SK-N-SH (cell line): ENCODE measurements around the gene TFB2M. TPM values are rescaled to one million over a fixed set of nuclear protein-coding genes. Genes with fewer than 3 reads are reported as not detected.

Source experiments
- CTCF ChIA-PET: fragments of 300-600, 350-600 bp; formaldehyde crosslinking; extraction: SDS; loops from one replicate; lab custom pipeline; 2021; lab: Yijun Ruan, JAX
- POLR2A ChIA-PET: fragments of 350-600 bp; sonication (Branson Sonifier 250); formaldehyde crosslinking; extraction: SDS; loops from one replicate; lab custom pipeline; 2020; ENCODE audit warnings: antibody characterized with exemption, inconsistent platforms; lab: Yijun Ruan, JAX
- DNase-seq: peaks from one replicate; pipeline ENCODE4 v3.0.0; 2012
- H2AFZ ChIP-seq: fragments of 200-600 bp; sonication (generic); 2 replicates; pipeline ENCODE4 v1.8.1; 2016; ENCODE audit warnings: antibody characterized with exemption, mild to moderate bottlenecking, low read depth
- H3F3A ChIP-seq: fragments of 200-600 bp; sonication (generic); replicated peaks from 2 replicates; pipeline ENCODE3; 2016; ENCODE audit warnings: antibody characterized with exemption, mild to moderate bottlenecking; ENCODE audit not compliant: insufficient read depth
- H3K27ac ChIP-seq, 2 experiments: fragments of 200-500 bp in 1 of 2; fragments of 200-600 bp in 1 of 2; sonication (Bioruptor generic) in 1 of 2; sonication (generic), shearing (Covaris generic) in 1 of 2; 2 replicates each; pipeline versions ENCODE4 v1.5.1 to v1.6.1; 2014 to 2016; ENCODE audit warnings: low read depth in 2 of 2, inconsistent platforms in 1 of 2, low read length in 1 of 2, mild to moderate bottlenecking in 1 of 2, mixed read lengths in 1 of 2
- H3K27me3 ChIP-seq: fragments of 200-600 bp; sonication (generic), shearing (Covaris generic); 2 replicates; pipeline ENCODE4 v1.6.1; 2016; ENCODE audit warnings: mixed run types; ENCODE audit not compliant: insufficient read depth
- H3K36me3 ChIP-seq, 2 experiments: fragments of 200-500 bp in 1 of 2; fragments of 200-600 bp in 1 of 2; sonication (Bioruptor generic) in 1 of 2; sonication (generic) in 1 of 2; replicated peaks in 1 of 2; 2 replicates each; pipeline versions ENCODE3 to v1.5.1; 2014 to 2016; ENCODE audit warnings: low read length in 1 of 2, mild to moderate bottlenecking in 1 of 2; ENCODE audit not compliant: insufficient read depth in 2 of 2, control insufficient read depth in 1 of 2
- H3K4me1 ChIP-seq, 2 experiments: fragments of 200-500 bp in 1 of 2; fragments of 200-600 bp in 1 of 2; sonication (Bioruptor generic) in 1 of 2; sonication (generic), shearing (Covaris generic) in 1 of 2; 2 replicates each; pipeline versions ENCODE4 v1.5.1 to v1.6.1; 2014 to 2016; ENCODE audit warnings: low read depth in 1 of 2, low read length in 1 of 2, mixed run types in 1 of 2; ENCODE audit not compliant: insufficient read depth in 2 of 2, control insufficient read depth in 1 of 2
- H3K4me2 ChIP-seq: fragments of 200-600 bp; sonication (generic), shearing (Covaris generic); 2 replicates; pipeline ENCODE4 v1.6.1; 2017; ENCODE audit warnings: mixed run types
- H3K4me3 ChIP-seq, 2 experiments: fragments of 200-500 bp in 1 of 2; fragments of 200-600 bp in 1 of 2; sonication (Bioruptor generic) in 1 of 2; sonication (generic), shearing (Covaris generic) in 1 of 2; 2 replicates each; pipeline versions ENCODE4 v1.5.1 to v1.8.1; 2014 to 2016; ENCODE audit warnings: low read depth in 2 of 2, inconsistent platforms in 1 of 2, low read length in 1 of 2, mild to moderate bottlenecking in 1 of 2, mixed read lengths in 1 of 2, moderate library complexity in 1 of 2
- H3K79me2 ChIP-seq: fragments of 200-600 bp; sonication (generic); 2 replicates; pipeline ENCODE4 v1.8.1; 2017; ENCODE audit warnings: mild to moderate bottlenecking; ENCODE audit not compliant: insufficient read depth
- H3K9ac ChIP-seq: fragments of 200-600 bp; sonication (generic); 2 replicates; pipeline ENCODE4 v1.6.1; 2017; ENCODE audit warnings: mixed run types
- H3K9me2 ChIP-seq: fragments of 200-600 bp; sonication (generic); 2 replicates; pipeline ENCODE4 v1.6.1; 2017; ENCODE audit warnings: mixed run types
- H3K9me3 ChIP-seq: fragments of 200-600 bp; sonication (generic); 2 replicates; pipeline ENCODE4 v1.6.1; 2017; ENCODE audit warnings: mixed run types, mild to moderate bottlenecking, moderate library complexity
- H4K20me1 ChIP-seq: fragments of 200-600 bp; sonication (generic); 2 replicates; pipeline ENCODE4 v1.6.1; 2017; ENCODE audit warnings: mild to moderate bottlenecking, mixed run types; ENCODE audit not compliant: insufficient read depth
- CHD2 ChIP-seq: fragments of 150-350 bp; IDR thresholded peaks from 2 replicates; pipeline ENCODE4 v1.6.1; 2018; ENCODE audit warnings: low read length; ENCODE audit not compliant: partially characterized antibody
- CTCF ChIP-seq: fragments of 200-600 bp; sonication (generic); IDR thresholded peaks from 2 replicates; pipeline ENCODE4 v1.6.1; 2017; ENCODE audit warnings: antibody characterized with exemption, mild to moderate bottlenecking, moderate library complexity
- EP300 ChIP-seq, 2 experiments: IDR thresholded peaks; 2 replicates each; pipeline versions ENCODE4 v1.4.0 to v1.6.1; 2012; ENCODE audit warnings: borderline replicate concordance in 1 of 2, low read depth in 1 of 2, low read length in 1 of 2
- FOSL2 ChIP-seq: IDR thresholded peaks from 2 replicates; pipeline ENCODE4 v1.4.0; 2012; ENCODE audit warnings: low read depth, mild to moderate bottlenecking, moderate library complexity, borderline replicate concordance
- IRF3 ChIP-seq: fragments of 150-350 bp; IDR thresholded peaks from 2 replicates; pipeline ENCODE4 v1.6.1; 2016; ENCODE audit warnings: mild to moderate bottlenecking, low read depth, low read length
- NFIC ChIP-seq: IDR thresholded peaks from 2 replicates; pipeline ENCODE4 v1.4.0; 2012; ENCODE audit warnings: borderline replicate concordance
- NRF1 ChIP-seq: IDR thresholded peaks from 2 replicates; pipeline ENCODE4 v1.6.1; 2012; ENCODE audit warnings: low read depth, mild to moderate bottlenecking, low read length
- PBX3 ChIP-seq: IDR thresholded peaks from 2 replicates; pipeline ENCODE4; 2012
- RFX5 ChIP-seq: IDR thresholded peaks from 2 replicates; pipeline ENCODE4 v1.6.1; 2012; ENCODE audit warnings: mild to moderate bottlenecking, improper control_type of control experiment, low read length
- RXRA ChIP-seq: IDR thresholded peaks from 2 replicates; pipeline ENCODE4 v1.4.0; 2012; ENCODE audit warnings: low read depth, mild to moderate bottlenecking, borderline replicate concordance
- TAF1 ChIP-seq: IDR thresholded peaks from 2 replicates; pipeline ENCODE4 v1.6.1; 2012; ENCODE audit warnings: low read depth, mild to moderate bottlenecking, low read length, moderate library complexity, borderline replicate concordance
- TCF12 ChIP-seq: IDR thresholded peaks from 2 replicates; pipeline ENCODE4 v1.4.0; 2012
- TEAD4 ChIP-seq: IDR thresholded peaks from 2 replicates; pipeline ENCODE4 v1.4.0; 2012; ENCODE audit warnings: mild to moderate bottlenecking, borderline replicate concordance; ENCODE audit not compliant: insufficient read depth
- USF2 ChIP-seq: fragments of 150-350 bp; IDR thresholded peaks from 2 replicates; pipeline ENCODE4 v1.6.1; 2017; ENCODE audit warnings: antibody characterized with exemption, low read length, low read depth, borderline replicate concordance
- YY1 ChIP-seq: IDR thresholded peaks from 2 replicates; pipeline ENCODE4 v1.4.0; 2012; ENCODE audit warnings: low read depth, mild to moderate bottlenecking
- ZBTB33 ChIP-seq: IDR thresholded peaks from 2 replicates; pipeline ENCODE4 v1.4.0; 2012; ENCODE audit warnings: low read depth, borderline replicate concordance
- WGBS: methylation state at CpG from one replicate; pipeline ENCODE4 v1.1.6; 2017; ENCODE audit warnings: low lambda C conversion rate; 5-methylcytosine and 5-hydroxymethylcytosine counted together
- polyA plus RNA-seq, 3 experiments: library from polyadenylated mRNA; depleted of rRNA; stranded (reverse); fragments of >200 nt; gene quantifications; 2 replicates each; pipeline ENCODE4 v1.2.3, GENCODE V29; 2012

TFB2M gene
- polyA plus RNA-seq, 1 of the 3 experiments (the other 2 are of a cell fraction): 17.3 TPM

- Histone ChIP-seq H3F3A (no peaks in the 10 kb centered on the region), H3K4me3 (peak overlapping the region; percentile 86 to 93), H4K20me1 (no peaks in the 10 kb centered on the region), H3K79me2 (peaks cover 19% of the 10 kb centered on the region; the same call in 1 of the 2 replicates), H3K27me3 (no peaks in the 10 kb centered on the region), H3K27ac (no peak overlapping the region), H3K9me3 (no peaks in the 10 kb centered on the region), H3K9ac (peak overlapping the region; percentile 60; the same call in 1 of the 2 replicates), H3K36me3 (peaks cover 0 to 3% of the 10 kb centered on the region in 2 experiments), H3K4me1 (peaks cover 0 to 7% of the 10 kb centered on the region in 2 experiments; a peak in 2 of 4 replicates), H3K9me2 (no peaks in the 10 kb centered on the region), H2AFZ (peak overlapping the region; percentile 95), H3K4me2 (peak overlapping the region; percentile 97)
- WGBS: 14% methylated on average over 9 of the region's 9 CpGs
- ChIA-PET POLR2A (no interaction called here), CTCF (interaction anchor here (1.0 to 4.2 kb wide), 4 partner anchors 9 to 249 kb away, joined by 3 to 18 read pairs (median 17); no protein-coding TSS in a partner anchor)
- TF ChIP-seq YY1 (no peak), CTCF (no peak), TAF1 (no peak), EP300 (IDR thresholded peaks at IDR 0.05; ENCODE audit: borderline replicate concordance in 1 of 2, low read depth in 1 of 2, low read length in 1 of 2) (no peak), ZBTB33 (no peak), TCF12 (no peak), RFX5 (no peak), NFIC (no peak), PBX3 (no peak), USF2 (no peak), FOSL2 (no peak), TEAD4 (no peak), RXRA (no peak), IRF3 (no peak), NRF1 (no peak), CHD2 (no peak)
- peak; percentile 39 for DNase-seq
Measured at GRCh38 chr1:246506367-246506673, 59.7 kb downstream of the TFB2M start.
